NT2/D1 (cell line): Measurements from ENCODE around the gene DCP1A.

Experiments
- SUZ12 ChIP-seq: IDR thresholded peaks from 2 replicates; pipeline ENCODE4 v1.6.1; 2011; ENCODE audit not compliant: insufficient read length, insufficient read depth; ENCODE audit errors: extremely low read depth
- YY1 ChIP-seq: IDR thresholded peaks from 2 replicates; pipeline ENCODE4 v1.6.1; 2011; ENCODE audit not compliant: insufficient read length, insufficient read depth
- ZNF274 ChIP-seq: IDR thresholded peaks from 2 replicates; pipeline ENCODE4 v1.6.1; 2011; ENCODE audit warnings: mild to moderate bottlenecking, low read depth, low read length

- TF ChIP-seq YY1 (no peak), ZNF274 (no peak), SUZ12 (no peak)
Measured at GRCh38 chr3:53353202-53353601, 5.9 kb upstream of the DCP1A start.
